ENCODE measurements around the gene ACSS3.
"Not testable (repeated sequence)": the region's sequence is repeated elsewhere in the genome, so short reads cannot be mapped to it uniquely, and the experiment has no call there.

Gene ACSS3

GRCh38 chr12:81094718-81095360 is 17.0 kb downstream of the ACSS3 start:
- no peak for DNase-seq

- DNase-seq: no peak
These were observed 17.8 kb downstream of the ACSS3 start for GRCh38 chr12:81095501-81096232.

GRCh38 chr12:81105687-81106086 is 27.8 kb downstream of the ACSS3 start:
- no peak for DNase-seq

GRCh38 chr12:81114226-81114625 is 36.3 kb downstream of the ACSS3 start:
- DNase-seq: no peak

GRCh38 chr12:81119069-81119468 is 41.2 kb downstream of the ACSS3 start:
- DNase-seq: not testable (repeated sequence)

GRCh38 chr12:81120961-81121360 is 43.1 kb downstream of the ACSS3 start:
- DNase-seq: no peak

- no peak for DNase-seq
These were observed 45.7 kb downstream of the ACSS3 start for GRCh38 chr12:81123611-81124010.

GRCh38 chr12:81125691-81126090 is 47.8 kb downstream of the ACSS3 start:
- DNase-seq: no peak

GRCh38 chr12:81128930-81129554 is 51.2 kb downstream of the ACSS3 start:
- no peak for DNase-seq

- DNase-seq: no peak
These were observed 58.6 kb downstream of the ACSS3 start for GRCh38 chr12:81136519-81136918.

GRCh38 chr12:81137801-81138200 is 59.9 kb downstream of the ACSS3 start:
- no peak for DNase-seq

GRCh38 chr12:81141217-81141616 is 63.3 kb downstream of the ACSS3 start:
- DNase-seq: no peak

GRCh38 chr12:81143057-81143456 is 65.2 kb downstream of the ACSS3 start:
- no peak for DNase-seq

- DNase-seq: no peak
These were observed 68.6 kb downstream of the ACSS3 start for GRCh38 chr12:81146228-81147225.

- DNase-seq: no peak
These were observed 69.5 kb downstream of the ACSS3 start for GRCh38 chr12:81147292-81147919.

- DNase-seq: no peak
These were observed 72.5 kb downstream of the ACSS3 start for GRCh38 chr12:81150382-81150781.

GRCh38 chr12:81159856-81160255 is 82.0 kb downstream of the ACSS3 start:
- DNase-seq: no peak

GRCh38 chr12:81161680-81162079 is 83.8 kb downstream of the ACSS3 start:
- DNase-seq: no peak

- no peak for DNase-seq
These were observed 84.7 kb downstream of the ACSS3 start for GRCh38 chr12:81162391-81163136.

GRCh38 chr12:81164827-81165226 is 86.9 kb downstream of the ACSS3 start:
- no peak for DNase-seq

GRCh38 chr12:81166790-81167189 is 88.9 kb downstream of the ACSS3 start:
- DNase-seq: no peak

GRCh38 chr12:81167694-81168093 is 89.8 kb downstream of the ACSS3 start:
- DNase-seq: no peak

All from activated CD4-positive, alpha-beta T cell treated with anti-CD3 and anti-CD28 coated beads, Interleukin-2, amount 50 U/mL, for 48 hours (primary cell).